NCI-H1092 treated with DMSO at 0.1 percent for 48 hours (cell line): ENCODE measurements around the gene TEN1.
A peak's percentile ranks its signal among the peaks of the same experiment; 100 is the strongest.
"Not testable (repeated sequence)": the region's sequence is repeated elsewhere in the genome, so short reads cannot be mapped to it uniquely, and the experiment has no call there.

Source experiments
- DNase-seq: peaks from one replicate; lab custom pipeline; 2025; lab: John Stamatoyannopoulos, UW

Gene TEN1

DNA sequence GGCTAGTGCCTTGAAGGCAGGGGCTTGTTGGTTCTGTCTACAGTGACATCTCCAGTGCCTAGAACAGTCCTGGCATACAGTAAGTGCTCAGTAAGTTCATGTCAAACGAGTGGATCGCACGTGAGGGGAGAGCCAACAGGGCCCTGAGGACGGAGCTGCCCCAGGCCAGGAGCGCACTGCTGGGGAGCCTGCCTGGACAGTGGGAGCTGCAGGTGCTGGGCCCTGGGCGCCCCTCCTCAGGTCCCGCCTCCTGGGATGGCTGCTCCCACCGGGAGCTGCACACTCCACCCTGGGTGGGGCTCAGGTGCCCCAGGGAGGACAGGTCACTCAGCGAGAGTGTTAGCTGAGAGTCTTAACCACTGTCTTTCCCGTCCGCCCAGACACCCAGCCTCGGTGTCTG, 46.3 kb downstream of the TEN1 start:
- no peak for DNase-seq

- no peak for DNase-seq
These were observed 47.7 kb downstream of the TEN1 start for GRCh38 chr17:76026714-76027158.

DNA sequence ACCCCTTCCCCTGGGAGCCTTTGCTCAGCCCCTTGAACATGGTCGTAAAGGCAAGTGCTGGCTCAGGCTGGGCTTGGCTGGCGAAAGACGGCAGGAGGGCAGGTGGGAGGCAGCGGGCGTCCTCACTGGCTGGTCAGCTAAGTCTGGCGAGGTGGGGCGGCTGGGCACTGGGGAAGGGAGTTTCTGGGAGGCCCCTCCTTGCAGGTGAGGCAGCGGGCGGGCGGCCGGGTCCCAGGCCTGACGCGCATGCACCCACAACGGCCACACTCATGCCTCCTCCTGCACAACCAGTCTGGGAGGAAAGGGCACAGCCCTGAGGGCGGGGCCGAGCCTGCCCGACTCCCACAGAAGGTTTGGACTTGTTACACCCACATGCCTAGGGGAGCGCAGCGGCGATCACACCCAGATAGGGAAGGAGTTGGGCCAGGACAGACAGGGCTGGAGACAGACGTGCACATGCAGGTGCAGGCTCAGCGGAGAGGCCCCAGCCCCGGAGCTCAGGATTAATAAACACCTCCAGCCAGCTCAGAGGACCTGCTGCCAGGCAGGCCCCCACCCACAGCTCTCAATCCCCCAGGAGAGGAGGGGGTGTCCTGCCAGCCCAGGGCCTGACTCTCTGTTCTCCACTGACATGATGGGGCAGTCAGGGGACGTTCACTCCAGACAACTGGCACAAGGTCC, 48.3 kb downstream of the TEN1 start, which contains the start of gene EVPL:
Gene EVPL, minus strand, starts transcription at position 148 of the 681 bp plus-strand sequence. Its CDS starts 108 bp downstream, at position 40.
- no peak for DNase-seq

- DNase-seq = peak; percentile 71
These were observed 53.2 kb downstream of the TEN1 start for GRCh38 chr17:76032073-76032779.

DNA sequence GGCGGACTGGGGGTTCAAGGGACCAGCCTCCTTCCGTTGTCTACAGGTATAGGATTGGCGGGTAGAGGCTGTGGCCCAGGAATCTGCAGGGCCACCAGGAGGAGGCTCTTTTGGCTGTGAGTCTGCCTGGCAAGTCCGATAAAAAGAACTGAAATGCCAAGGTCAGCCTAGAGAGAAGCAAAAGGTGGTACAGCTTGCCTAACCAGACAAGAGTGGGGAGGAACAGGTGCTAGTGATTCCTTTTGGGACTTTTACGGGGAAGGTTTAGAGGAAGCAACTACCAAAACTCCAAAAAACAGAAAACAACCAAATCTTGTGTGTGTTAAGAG, 53.7 kb downstream of the TEN1 start:
- no peak for DNase-seq

DNA sequence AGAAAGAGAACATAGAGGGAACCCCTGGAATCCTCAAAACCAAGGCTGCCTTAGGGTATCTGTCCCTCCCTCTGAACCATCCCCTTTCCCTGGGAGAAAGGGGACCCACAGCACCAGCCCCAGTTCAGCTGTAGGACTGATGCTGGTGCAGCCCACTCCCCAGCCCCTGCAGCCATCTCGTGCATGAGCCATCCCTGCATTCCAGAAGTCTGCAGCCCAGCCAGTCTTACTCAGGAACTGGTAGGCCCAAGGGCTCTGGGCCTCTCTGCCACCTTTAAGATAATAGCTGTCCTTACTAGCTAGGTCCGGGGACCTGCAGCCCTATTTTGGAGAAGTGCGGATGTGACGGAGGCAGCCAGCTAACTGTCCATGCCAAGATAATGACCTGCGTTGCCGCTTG, 54.1 kb downstream of the TEN1 start:
- no peak for DNase-seq

DNA sequence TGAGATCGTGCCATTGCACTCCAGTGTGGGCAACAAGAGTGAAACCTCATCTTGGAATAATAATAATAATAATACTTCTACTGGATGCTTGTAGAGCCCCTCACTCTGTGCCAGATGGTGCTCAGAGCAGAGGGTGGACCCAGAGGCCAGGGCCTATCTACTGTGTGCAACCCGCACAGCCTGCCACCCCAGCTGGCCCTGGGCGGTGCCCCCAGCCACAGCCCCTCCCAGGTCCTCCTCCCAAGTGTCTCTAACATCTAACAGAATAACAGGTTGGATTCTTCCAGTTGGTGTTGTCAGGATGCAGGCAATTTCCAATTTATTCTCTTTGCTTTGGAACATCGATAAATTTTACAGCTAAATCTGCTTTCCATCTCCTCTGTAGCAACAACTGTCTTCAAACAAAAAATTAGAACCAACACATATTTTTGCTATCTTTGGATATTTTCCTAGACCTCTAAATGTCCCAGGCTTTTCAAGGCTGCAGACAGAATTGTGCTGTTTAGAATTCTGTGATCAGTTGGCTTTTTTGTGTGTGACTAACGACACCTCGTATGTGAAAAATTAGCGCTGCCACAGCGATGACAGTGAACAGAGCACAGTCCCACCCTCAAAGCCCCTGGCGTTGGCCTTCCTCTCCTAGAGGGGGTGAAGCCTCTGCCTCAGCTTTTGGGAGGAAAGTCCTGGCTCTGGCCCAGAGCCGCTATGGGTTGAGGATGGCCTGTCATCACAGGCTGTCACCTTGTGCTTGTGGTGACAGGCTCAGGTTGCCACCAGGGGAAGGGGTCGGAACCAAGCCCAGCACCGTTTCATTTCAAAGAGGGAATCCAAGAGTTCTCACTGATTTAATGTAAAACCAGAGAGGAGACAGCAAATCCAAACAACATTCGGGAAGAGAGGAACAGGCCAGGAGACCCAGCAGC, 55.6 kb downstream of the TEN1 start:
- no peak for DNase-seq

DNA sequence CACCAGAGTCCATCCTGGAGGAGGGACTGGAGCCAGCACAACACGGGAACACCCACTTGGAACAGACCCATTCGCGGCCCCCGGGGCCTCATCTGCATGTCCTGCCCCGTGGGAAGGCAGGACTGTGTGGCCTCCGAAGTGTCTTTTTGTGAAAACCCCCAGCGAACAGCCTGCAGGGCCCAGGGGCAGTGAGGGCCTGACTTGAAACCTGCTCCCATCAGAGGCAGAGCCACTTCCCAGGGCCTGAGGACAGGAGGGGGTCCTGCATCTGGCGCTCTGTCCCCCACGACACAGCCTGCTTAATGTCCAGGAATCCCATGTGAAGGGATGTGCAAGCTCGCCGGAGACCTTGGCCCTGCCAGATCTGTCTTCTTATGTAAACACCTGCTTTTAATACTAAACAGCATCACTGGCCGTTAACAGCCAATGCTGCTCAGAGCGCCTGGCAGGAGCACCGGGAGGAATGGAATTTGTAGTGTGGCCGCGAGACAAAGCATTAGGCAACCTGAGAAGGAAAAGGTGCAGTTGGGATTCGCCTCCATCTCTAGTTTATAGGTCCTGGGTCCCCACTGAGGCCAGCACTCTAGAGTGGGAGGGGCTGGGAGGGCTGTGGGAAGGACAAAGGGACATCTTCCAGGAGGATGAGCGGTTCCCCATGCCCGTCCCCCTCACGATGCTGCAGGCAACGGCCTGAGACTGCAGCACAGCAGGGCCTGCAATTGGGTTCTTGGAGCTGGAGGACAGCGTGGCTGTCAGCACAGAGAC, 57.6 kb downstream of the TEN1 start:
- DNase-seq = no peak

GRCh38 chr17:76038050-76038449, 59.0 kb downstream of the TEN1 start:
- no peak for DNase-seq

GRCh38 chr17:76039121-76039520, 60.1 kb downstream of the TEN1 start:
- DNase-seq = no peak

DNA sequence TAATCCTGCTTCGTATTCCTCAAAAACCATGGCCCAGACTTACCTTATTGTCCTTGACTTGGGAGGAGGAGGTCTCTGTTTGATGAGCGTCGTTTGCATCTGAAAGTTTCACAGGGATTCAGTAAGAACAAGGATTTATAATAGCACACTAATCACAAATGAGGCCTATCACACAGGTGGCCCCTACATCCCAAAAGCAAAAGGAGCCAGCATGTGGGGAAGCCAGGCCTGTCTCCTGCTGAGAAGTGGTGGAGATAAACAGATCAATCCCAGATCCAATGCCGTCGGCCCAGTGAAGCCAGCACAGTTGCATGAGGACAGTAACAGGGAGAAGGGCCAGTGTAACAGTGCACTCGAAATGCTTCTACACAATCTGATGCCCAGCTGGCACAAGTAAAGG, 61.3 kb downstream of the TEN1 start:
- no peak for DNase-seq

- not testable (repeated sequence) for DNase-seq
These were observed 63.8 kb downstream of the TEN1 start for GRCh38 chr17:76042868-76043267.

- DNase-seq = not testable (repeated sequence)
These were observed 65.5 kb downstream of the TEN1 start for GRCh38 chr17:76044475-76045007.

DNA sequence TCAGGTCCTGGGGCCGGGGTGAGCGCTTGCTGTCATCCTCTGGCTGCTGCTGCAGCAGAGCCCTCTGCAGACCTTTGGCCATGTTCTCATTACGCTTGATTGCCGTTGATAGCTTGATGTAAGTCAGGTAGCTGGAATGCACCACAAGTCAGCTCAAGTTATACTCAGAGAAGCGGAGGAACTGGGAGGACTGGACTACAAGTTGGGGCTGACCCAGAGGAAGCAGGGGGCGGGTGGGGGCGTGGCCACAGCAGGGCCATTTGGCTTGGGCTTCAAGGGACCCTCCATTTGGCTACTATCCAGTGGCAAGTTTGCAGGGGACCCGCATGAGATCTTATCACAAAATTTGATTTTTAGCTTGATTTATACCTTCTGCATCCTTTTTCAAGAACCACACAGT, 67.0 kb downstream of the TEN1 start:
- DNase-seq = no peak

DNA sequence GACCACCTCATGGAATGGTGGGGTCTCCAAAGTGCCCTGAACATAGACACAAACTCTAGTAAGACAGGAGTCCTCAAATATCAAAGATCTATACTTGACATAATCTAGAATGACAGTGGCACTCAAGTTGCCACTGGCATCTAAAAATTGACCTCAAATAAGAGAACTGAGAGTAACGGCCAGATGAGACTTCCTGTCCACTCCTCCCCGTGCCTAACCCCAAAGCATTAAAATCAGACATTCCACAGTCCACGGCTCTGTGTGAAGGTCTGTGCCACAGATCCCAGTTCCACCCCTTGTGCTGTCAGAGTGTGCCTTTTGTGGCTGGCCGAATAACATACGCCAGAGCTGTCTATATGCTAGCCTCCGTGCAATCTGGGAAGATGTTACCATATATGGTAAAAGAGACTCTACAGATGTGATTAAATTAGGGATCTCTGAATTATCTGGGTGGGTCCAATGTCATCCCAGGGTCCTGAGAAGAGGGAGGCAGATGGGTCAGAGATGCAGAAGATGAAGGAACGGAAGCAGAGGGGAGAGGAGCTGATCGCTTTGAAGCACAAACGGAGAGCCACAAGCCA, 69.1 kb downstream of the TEN1 start:
- no peak for DNase-seq

GRCh38 chr17:76048711-76049110, 69.7 kb downstream of the TEN1 start:
- DNase-seq = no peak

DNA sequence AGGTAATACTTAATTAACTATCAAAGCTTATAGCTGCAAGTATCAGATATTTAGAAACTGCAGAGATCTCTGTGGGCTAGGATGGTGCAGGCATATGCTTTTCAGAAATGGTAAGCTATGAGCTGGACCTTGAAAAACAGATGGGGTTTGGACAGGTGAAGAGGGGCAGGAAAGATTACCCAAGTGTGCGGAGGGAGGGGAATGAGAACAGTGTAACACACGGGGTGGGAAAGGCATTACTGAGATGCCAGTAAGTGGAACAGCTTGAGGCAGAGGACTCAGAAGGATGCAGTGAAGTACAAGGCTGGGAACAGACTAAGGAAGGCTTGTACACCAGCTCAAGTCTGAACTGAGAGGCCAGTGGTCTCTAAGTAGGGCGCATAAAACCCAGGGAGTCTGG, 70.2 kb downstream of the TEN1 start:
- DNase-seq = no peak

DNA sequence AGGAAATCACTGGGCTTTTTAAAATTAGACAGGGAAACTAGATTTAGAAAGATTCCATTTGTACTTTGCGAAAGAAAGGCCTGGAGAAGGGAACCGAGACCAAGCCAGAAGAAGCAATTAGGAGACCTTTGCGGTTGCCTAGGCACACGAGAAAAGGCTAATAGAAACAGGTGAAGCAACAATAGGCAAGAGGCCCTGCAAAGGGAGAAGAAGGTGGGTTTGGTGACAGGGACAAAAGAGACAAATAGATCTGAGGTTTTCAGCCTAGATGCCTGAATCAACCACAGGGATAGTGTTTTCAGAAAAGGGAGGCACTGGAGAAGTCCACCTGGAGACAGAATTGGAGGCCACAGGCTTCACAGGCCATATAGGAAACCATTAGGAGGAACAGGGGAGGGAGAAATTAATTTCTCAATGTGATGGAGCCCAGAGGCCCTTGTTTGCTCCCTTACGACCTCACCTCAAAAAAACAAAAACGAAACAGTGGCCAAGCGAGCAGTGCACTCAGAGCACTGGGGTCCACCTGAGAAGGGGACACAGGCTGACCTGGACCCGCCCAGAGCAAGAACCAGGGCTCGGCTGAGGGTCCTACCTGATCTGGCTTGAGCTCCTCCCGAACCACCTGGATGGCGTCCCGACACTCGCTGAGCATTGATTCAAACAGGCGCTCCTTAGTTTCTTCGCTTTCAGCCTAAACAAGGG, 70.9 kb downstream of the TEN1 start:
- no peak for DNase-seq
